Activated CD4-positive, alpha-beta T cell treated with anti-CD3 and anti-CD28 coated beads for 24 hours (primary cell): Measurements from ENCODE around the gene PAF1.

Source experiments
- DNase-seq, 2 donors: peaks; one replicate each; pipeline ENCODE4 v3.0.0-alpha.2; 2020; ENCODE audit warnings: low read depth in 2 of 2

PAF1 gene

GRCh38 chr19:39390751-39391437, at the start of gene PAF1, which contains the start of gene MED29:
TSS of gene PAF1 (minus strand) at chr19:39391106. CDS start at chr19:39390864, 242 bp downstream.
TSS of gene MED29 (plus strand) at chr19:39391378. CDS start at chr19:39391423, 45 bp downstream.
- peak; percentile 87 to 91 for DNase-seq

GRCh38 chr19:39438270-39438934, 47.5 kb upstream of the PAF1 start:
- no peak for DNase-seq

GRCh38 chr19:39436350-39436716, 45.4 kb upstream of the PAF1 start:
- DNase-seq, result no peak

GRCh38 chr19:39435499-39436349, 44.8 kb upstream of the PAF1 start, which contains the start of gene RPS16:
TSS of gene RPS16 (minus strand) at chr19:39435949. CDS start at chr19:39435895, 54 bp downstream.
- DNase-seq, result peak; percentile 99

GRCh38 chr19:39434123-39435076, 43.5 kb upstream of the PAF1 start:
- no peak for DNase-seq

GRCh38 chr19:39433480-39434079, 42.7 kb upstream of the PAF1 start:
- no peak for DNase-seq

GRCh38 chr19:39432677-39433025, 41.7 kb upstream of the PAF1 start:
- DNase-seq, result no peak

- no peak for DNase-seq
These were observed 40.0 kb upstream of the PAF1 start for GRCh38 chr19:39430675-39431593.

- no peak for DNase-seq
These were observed 37.6 kb upstream of the PAF1 start for GRCh38 chr19:39428283-39429112.

GRCh38 chr19:39427707-39428106, 36.8 kb upstream of the PAF1 start:
- DNase-seq, result no peak

- DNase-seq, result no peak
These were observed 35.3 kb upstream of the PAF1 start for GRCh38 chr19:39426170-39426569.

GRCh38 chr19:39425744-39426143, 34.8 kb upstream of the PAF1 start:
- no peak for DNase-seq

GRCh38 chr19:39424934-39425333, 34.0 kb upstream of the PAF1 start:
- no peak for DNase-seq

- no peak for DNase-seq
These were observed 32.6 kb upstream of the PAF1 start for GRCh38 chr19:39423258-39424086.

GRCh38 chr19:39422020-39422419, 31.1 kb upstream of the PAF1 start:
- DNase-seq, result no peak

GRCh38 chr19:39420769-39421168, 29.9 kb upstream of the PAF1 start:
- no peak for DNase-seq

- no peak for DNase-seq
These were observed 28.1 kb upstream of the PAF1 start for GRCh38 chr19:39419003-39419402.
